OCI-LY7 (cell line): ENCODE data around the gene LRRC28. TPM values are rescaled to one million over a fixed set of nuclear protein-coding genes. Genes with fewer than 3 reads are reported as not detected.

ENCODE experiments used
- BruUV-seq: library from RNA; stranded (reverse); fragments of 400-500 nt; replicated peaks from 2 replicates; lab custom pipeline; 2021; lab: Mats Ljungman, UMichigan
- CTCF ChIA-PET: fragments of 300-600 bp; sonication (Branson Sonifier 250); formaldehyde crosslinking; loops from one replicate; lab custom pipeline; 2022; ENCODE audit warnings: antibody characterized with exemption; ENCODE audit not compliant: unreplicated experiment; lab: Charles Lee
- POLR2A ChIA-PET: fragments of 300-600 bp; sonication (Branson Sonifier 250); formaldehyde crosslinking; loops from one replicate; lab custom pipeline; 2022; ENCODE audit warnings: antibody characterized with exemption; lab: Charles Lee
- DNase-seq: peaks from one replicate; pipeline ENCODE4 v3.0.0-alpha.2; 2015; ENCODE audit warnings: low spot score
- H2AFZ ChIP-seq: fragments of 200-600 bp; sonication (generic), shearing (Covaris generic); 2 replicates; pipeline ENCODE4 v1.6.1; 2014; ENCODE audit warnings: mild to moderate bottlenecking, antibody characterized with exemption, low read length, moderate library complexity
- H3K27ac ChIP-seq: fragments of 200-600 bp; sonication (generic); 2 replicates; pipeline ENCODE4 v1.5.1; 2014; ENCODE audit warnings: mixed run types, low read depth, mild to moderate bottlenecking, moderate library complexity, low read length, inconsistent platforms; ENCODE audit not compliant: poor library complexity, severe bottlenecking
- H3K36me3 ChIP-seq: fragments of 200-600 bp; sonication (generic); 2 replicates; pipeline ENCODE4 v1.6.1; 2014; ENCODE audit warnings: mild to moderate bottlenecking, antibody characterized with exemption, low read length, moderate library complexity, mixed read lengths; ENCODE audit not compliant: insufficient read depth
- H3K4me1 ChIP-seq: fragments of 200-600 bp; sonication (generic); 2 replicates; pipeline ENCODE4 v1.5.1; 2014; ENCODE audit warnings: mild to moderate bottlenecking, low read length; ENCODE audit not compliant: insufficient read depth, poor library complexity, severe bottlenecking
- H3K4me2 ChIP-seq: fragments of 200-600 bp; sonication (generic); 2 replicates; pipeline ENCODE4 v1.6.1; 2014; ENCODE audit warnings: mild to moderate bottlenecking, low read length
- H3K4me3 ChIP-seq: fragments of 200-600 bp; sonication (generic); 2 replicates; pipeline ENCODE4 v1.5.1; 2014; ENCODE audit warnings: mild to moderate bottlenecking, low read depth, low read length; ENCODE audit not compliant: poor library complexity, severe bottlenecking
- H3K79me2 ChIP-seq: fragments of 200-600 bp; sonication (generic); 2 replicates; pipeline ENCODE4 v1.6.1; 2016; ENCODE audit warnings: low read depth, mild to moderate bottlenecking, low read length, moderate library complexity, mixed read lengths; ENCODE audit not compliant: insufficient read depth
- H3K9me2 ChIP-seq: fragments of 200-600 bp; sonication (generic); 2 replicates; pipeline ENCODE4 v1.6.1; 2016; ENCODE audit warnings: mild to moderate bottlenecking, low read length, mixed read lengths; ENCODE audit not compliant: insufficient read depth
- H3K9me3 ChIP-seq: fragments of 200-600 bp; sonication (generic); 2 replicates; pipeline ENCODE4 v1.6.1; 2014; ENCODE audit warnings: mild to moderate bottlenecking, mixed run types, low read length, mixed read lengths
- H4K20me1 ChIP-seq: fragments of 200-600 bp; sonication (generic); 2 replicates; pipeline ENCODE4 v1.6.1; 2014; ENCODE audit warnings: mild to moderate bottlenecking, antibody characterized with exemption, low read length, moderate library complexity, mixed read lengths; ENCODE audit not compliant: insufficient read depth
- EZH2phosphoT487 ChIP-seq: fragments of 200-600 bp; sonication (generic); IDR thresholded peaks from 2 replicates; pipeline ENCODE4 v1.6.1; 2018; ENCODE audit warnings: low read depth, borderline replicate concordance, mild to moderate bottlenecking, mixed run types, antibody characterized with exemption, low read length, moderate library complexity, mixed read lengths
- intact Hi-C: fragments of 100-400 bp; cut with micrococcal nuclease; formaldehyde crosslinking; loops from one replicate; pipeline ENCODE4 v1.10.0; 2022; ENCODE audit not compliant: unreplicated experiment
- total RNA-seq, 2 experiments: library from RNA; depleted of rRNA in 1 of 2; stranded (reverse); fragments of >200 nt in 1 of 2; shearing (Covaris generic) in 1 of 2; gene quantifications; 2 replicates each; pipeline ENCODE4 v1.2.3, GENCODE V29; 2014 to 2022
- TF ChIP-seq, protein P1 (sequence below): fragments of 200-600 bp; sonication (generic); conservative IDR thresholded peaks from 2 replicates; pipeline ENCODE4 v1.5.1; 2014; ENCODE audit warnings: mild to moderate bottlenecking, antibody characterized with exemption, low read length, moderate library complexity, mixed read lengths

LRRC28 gene
- total RNA-seq, 2 experiments from 2014 or later = 25.7 to 30.2 TPM

DNA sequence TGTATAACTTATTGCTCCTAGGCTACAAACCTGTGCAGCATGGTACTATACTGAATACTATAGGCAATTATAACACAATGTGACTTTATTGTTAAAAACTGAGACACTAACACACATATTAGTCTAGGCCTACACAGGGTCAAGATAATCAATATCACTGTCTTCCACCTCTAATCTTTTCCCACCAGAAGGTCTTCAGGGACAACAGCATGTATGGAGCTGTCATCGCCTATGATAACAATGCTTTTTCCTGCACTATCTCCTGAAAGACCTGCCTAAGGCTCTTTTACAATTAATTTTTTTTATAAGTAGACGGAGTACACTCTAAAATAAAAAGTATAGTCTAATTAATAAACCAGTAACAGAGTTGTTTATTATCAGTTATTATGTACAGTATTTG, 60.9 kb downstream of the LRRC28 start:
- CTCF ChIA-PET = no interaction called here
- no TSS peak for BruUV-seq
- no peaks in the 10 kb centered on the region for H4K20me1 ChIP-seq
- H3K4me3 ChIP-seq = no peak overlapping the region
- H3K9me2 ChIP-seq = no peaks in the 10 kb centered on the region
- TF ChIP-seq EZH2phosphoT487 = no peak
- TF ChIP-seq, protein P1, sequence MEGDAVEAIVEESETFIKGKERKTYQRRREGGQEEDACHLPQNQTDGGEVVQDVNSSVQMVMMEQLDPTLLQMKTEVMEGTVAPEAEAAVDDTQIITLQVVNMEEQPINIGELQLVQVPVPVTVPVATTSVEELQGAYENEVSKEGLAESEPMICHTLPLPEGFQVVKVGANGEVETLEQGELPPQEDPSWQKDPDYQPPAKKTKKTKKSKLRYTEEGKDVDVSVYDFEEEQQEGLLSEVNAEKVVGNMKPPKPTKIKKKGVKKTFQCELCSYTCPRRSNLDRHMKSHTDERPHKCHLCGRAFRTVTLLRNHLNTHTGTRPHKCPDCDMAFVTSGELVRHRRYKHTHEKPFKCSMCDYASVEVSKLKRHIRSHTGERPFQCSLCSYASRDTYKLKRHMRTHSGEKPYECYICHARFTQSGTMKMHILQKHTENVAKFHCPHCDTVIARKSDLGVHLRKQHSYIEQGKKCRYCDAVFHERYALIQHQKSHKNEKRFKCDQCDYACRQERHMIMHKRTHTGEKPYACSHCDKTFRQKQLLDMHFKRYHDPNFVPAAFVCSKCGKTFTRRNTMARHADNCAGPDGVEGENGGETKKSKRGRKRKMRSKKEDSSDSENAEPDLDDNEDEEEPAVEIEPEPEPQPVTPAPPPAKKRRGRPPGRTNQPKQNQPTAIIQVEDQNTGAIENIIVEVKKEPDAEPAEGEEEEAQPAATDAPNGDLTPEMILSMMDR = no peak
- POLR2A ChIA-PET = no interaction called here
- no peak overlapping the region for H3K27ac ChIP-seq
- DNase-seq = no peak
- H3K4me1 ChIP-seq = no peaks in the 10 kb centered on the region
- no peak overlapping the region for H3K4me2 ChIP-seq
- H3K36me3 ChIP-seq = peaks cover 4% of the 10 kb centered on the region; the same call in 1 of the 2 replicates
- intact Hi-C loops = no loop called here
- no peaks in the 10 kb centered on the region for H3K79me2 ChIP-seq
- H2AFZ ChIP-seq = no peak overlapping the region
- peaks cover 11% of the 10 kb centered on the region; the same call in 1 of the 2 replicates for H3K9me3 ChIP-seq

DNA sequence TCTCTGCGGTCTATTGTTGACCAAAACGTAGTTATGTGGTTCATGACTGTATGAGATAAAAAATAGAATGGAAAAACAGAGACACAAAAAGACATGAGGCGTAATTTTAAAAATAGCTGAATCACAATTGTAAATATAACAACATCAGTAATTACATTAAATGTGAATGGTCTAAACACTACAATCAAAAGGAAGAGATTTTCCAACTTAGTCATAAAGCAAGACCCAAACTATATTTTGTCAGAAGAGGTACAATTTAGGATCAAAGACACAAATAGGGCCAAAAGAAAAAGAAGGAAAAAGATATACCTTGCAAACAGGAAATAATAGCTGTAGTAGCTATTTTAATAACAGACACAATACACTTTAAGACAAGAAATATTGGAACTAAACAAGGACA, 61.5 kb downstream of the LRRC28 start:
- TF ChIP-seq EZH2phosphoT487 = no peak
- TF ChIP-seq, protein P1 = no peak
- Histone ChIP-seq H3K79me2 (no peaks in the 10 kb centered on the region), H3K4me3 (no peak overlapping the region), H4K20me1 (no peaks in the 10 kb centered on the region), H3K27ac (no peak overlapping the region), H3K4me1 (no peaks in the 10 kb centered on the region), H3K36me3 (peaks cover 4% of the 10 kb centered on the region; the same call in 1 of the 2 replicates), H3K9me3 (peaks cover 11% of the 10 kb centered on the region; the same call in 1 of the 2 replicates), H3K4me2 (no peak overlapping the region), H2AFZ (no peak overlapping the region), H3K9me2 (no peaks in the 10 kb centered on the region)
- no TSS peak for BruUV-seq
- intact Hi-C loops = no loop called here
- ChIA-PET CTCF (no interaction called here), POLR2A (no interaction called here)
- no peak for DNase-seq

DNA sequence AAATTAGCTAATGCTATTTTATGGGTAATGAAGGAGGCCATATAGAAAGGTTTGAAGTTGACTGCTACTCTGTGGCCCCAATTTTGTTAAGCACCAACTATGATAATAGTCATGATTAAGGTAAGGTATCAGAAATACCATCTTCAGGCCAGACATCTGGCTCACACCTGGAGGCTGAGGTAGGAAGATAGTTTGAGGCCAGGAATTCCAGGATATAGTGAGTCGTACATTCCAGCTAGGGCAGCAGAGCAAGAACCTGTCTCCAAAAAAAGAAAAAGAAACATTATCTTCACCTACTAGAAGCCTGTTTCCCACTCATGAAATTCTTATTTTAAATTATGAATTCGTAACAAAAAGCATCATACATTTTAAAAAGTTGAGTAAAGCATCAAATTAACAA, 64.4 kb downstream of the LRRC28 start:
- Histone ChIP-seq H3K4me1 (no peaks in the 10 kb centered on the region), H3K36me3 (peaks cover 4% of the 10 kb centered on the region; the same call in 1 of the 2 replicates), H2AFZ (no peak overlapping the region), H3K27ac (no peak overlapping the region), H3K4me2 (no peak overlapping the region), H3K9me2 (no peaks in the 10 kb centered on the region), H4K20me1 (no peaks in the 10 kb centered on the region), H3K4me3 (no peak overlapping the region), H3K79me2 (no peaks in the 10 kb centered on the region), H3K9me3 (peaks cover 11% of the 10 kb centered on the region; the same call in 1 of the 2 replicates)
- ChIA-PET POLR2A (interaction anchor here (1.2 kb wide), 1 partner anchor 19 kb away, joined by 3 read pairs; no protein-coding TSS in a partner anchor), CTCF (no interaction called here)
- no peak for DNase-seq
- TF ChIP-seq, protein P1 = no peak
- TF ChIP-seq EZH2phosphoT487 = no peak
- BruUV-seq = no TSS peak
- intact Hi-C loops = no loop called here
